ENCODE data around the gene MRPL50. TPM values are rescaled to one million over a fixed set of nuclear protein-coding genes. Genes with fewer than 3 reads are reported as not detected.

The MRPL50 gene
- total RNA-seq, 1 donor from 2014 or later: 17.3 TPM

- intact Hi-C loops (cut with micrococcal nuclease): no loop called here
- DNase-seq: no peak
- Histone ChIP-seq H3K4me1 (no peaks in the 10 kb centered on the region), H3K4me3 (no peak overlapping the region), H3K36me3 (peaks cover 3% of the 10 kb centered on the region), H3K27me3 (ENCODE audit: low read depth) (no peaks in the 10 kb centered on the region), H3K27ac (replicated peaks) (no peak overlapping the region), H3K9me3 (replicated peaks) (peaks cover 22% of the 10 kb centered on the region)
- TF ChIP-seq CTCF (IDR thresholded peaks at IDR 0.05; ENCODE audit: borderline replicate concordance): no peak
These were observed 15.1 kb downstream of the MRPL50 start for GRCh38 chr9:101383361-101383760.

- Histone ChIP-seq H3K9me3 (replicated peaks) (peaks cover 28% of the 10 kb centered on the region), H3K4me3 (no peak overlapping the region), H3K36me3 (no peaks in the 10 kb centered on the region), H3K4me1 (no peaks in the 10 kb centered on the region), H3K27ac (replicated peaks) (no peak overlapping the region), H3K27me3 (ENCODE audit: low read depth) (no peaks in the 10 kb centered on the region)
- intact Hi-C loops (cut with micrococcal nuclease): no loop called here
- DNase-seq: no peak
- no peak for TF ChIP-seq CTCF (IDR thresholded peaks at IDR 0.05; ENCODE audit: borderline replicate concordance)
These were observed 16.5 kb downstream of the MRPL50 start for GRCh38 chr9:101381833-101382342.

GRCh38 chr9:101381118-101381517 is 17.3 kb downstream of the MRPL50 start:
- H3K4me1 ChIP-seq: no peaks in the 10 kb centered on the region
- no peak overlapping the region for H3K27ac ChIP-seq (replicated peaks)
- no peaks in the 10 kb centered on the region for H3K27me3 ChIP-seq (ENCODE audit: low read depth)
- H3K36me3 ChIP-seq: no peaks in the 10 kb centered on the region
- intact Hi-C loops (cut with micrococcal nuclease): no loop called here
- H3K4me3 ChIP-seq: no peak overlapping the region
- no peak for DNase-seq
- no peak for TF ChIP-seq CTCF (IDR thresholded peaks at IDR 0.05; ENCODE audit: borderline replicate concordance)
- H3K9me3 ChIP-seq (replicated peaks): peaks cover 28% of the 10 kb centered on the region

GRCh38 chr9:101380295-101380694 is 18.1 kb downstream of the MRPL50 start:
- no peak for DNase-seq
- Histone ChIP-seq H3K9me3 (replicated peaks) (peaks cover 23% of the 10 kb centered on the region), H3K4me3 (no peak overlapping the region), H3K27me3 (ENCODE audit: low read depth) (no peaks in the 10 kb centered on the region), H3K4me1 (no peaks in the 10 kb centered on the region), H3K27ac (replicated peaks) (no peak overlapping the region), H3K36me3 (no peaks in the 10 kb centered on the region)
- intact Hi-C loops (cut with micrococcal nuclease): no loop called here
- TF ChIP-seq CTCF (IDR thresholded peaks at IDR 0.05; ENCODE audit: borderline replicate concordance): no peak

- intact Hi-C loops (cut with micrococcal nuclease): no loop called here
- H3K4me1 ChIP-seq: no peaks in the 10 kb centered on the region
- DNase-seq: no peak
- H3K27ac ChIP-seq (replicated peaks): no peak overlapping the region
- H3K36me3 ChIP-seq: no peaks in the 10 kb centered on the region
- no peak overlapping the region for H3K4me3 ChIP-seq
- no peak for TF ChIP-seq CTCF (IDR thresholded peaks at IDR 0.05; ENCODE audit: borderline replicate concordance)
- H3K27me3 ChIP-seq (ENCODE audit: low read depth): no peaks in the 10 kb centered on the region
- H3K9me3 ChIP-seq (replicated peaks): peaks cover 14% of the 10 kb centered on the region
These were observed 22.1 kb downstream of the MRPL50 start for GRCh38 chr9:101376111-101376848.
